ENCODE measurements around the gene DYNC1I1.
"Not testable (repeated sequence)": the region's sequence is repeated elsewhere in the genome, so short reads cannot be mapped to it uniquely, and the experiment has no call there.

Gene DYNC1I1

GRCh38 chr7:95910341-95910740 lies 138.0 kb downstream of the DYNC1I1 start:
- DNase-seq (ENCODE audit: low spot score) = no peak

- DNase-seq (ENCODE audit: low spot score) = no peak
Measured at GRCh38 chr7:95915731-95916130, 143.4 kb downstream of the DYNC1I1 start.

GRCh38 chr7:95916573-95917297 lies 144.4 kb downstream of the DYNC1I1 start:
- peak; percentile 63 for DNase-seq (ENCODE audit: low spot score)

GRCh38 chr7:95917634-95918033 lies 145.3 kb downstream of the DYNC1I1 start:
- DNase-seq (ENCODE audit: low spot score) = no peak

GRCh38 chr7:95919556-95919955 lies 147.2 kb downstream of the DYNC1I1 start:
- DNase-seq (ENCODE audit: low spot score) = no peak

DNA sequence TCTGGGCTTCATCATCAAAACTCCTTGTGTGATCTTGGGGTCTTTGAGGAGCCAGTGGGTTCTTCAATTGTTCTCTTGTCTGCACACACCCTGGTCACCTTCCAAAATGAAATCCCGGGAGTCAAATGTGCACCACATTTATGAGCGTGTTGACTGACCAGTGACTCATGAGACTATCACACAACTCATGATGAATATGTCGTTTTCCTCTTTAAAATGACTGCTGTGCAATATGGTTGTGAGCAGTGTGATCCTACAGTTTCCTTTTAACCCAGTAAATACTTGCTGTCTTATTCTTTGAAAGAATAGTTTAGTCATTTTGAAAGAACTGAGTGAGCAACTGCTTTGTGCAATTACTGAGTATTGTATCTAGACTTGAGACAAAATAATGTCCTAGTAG lies 149.2 kb downstream of the DYNC1I1 start:
- DNase-seq (ENCODE audit: low spot score) = no peak

DNA sequence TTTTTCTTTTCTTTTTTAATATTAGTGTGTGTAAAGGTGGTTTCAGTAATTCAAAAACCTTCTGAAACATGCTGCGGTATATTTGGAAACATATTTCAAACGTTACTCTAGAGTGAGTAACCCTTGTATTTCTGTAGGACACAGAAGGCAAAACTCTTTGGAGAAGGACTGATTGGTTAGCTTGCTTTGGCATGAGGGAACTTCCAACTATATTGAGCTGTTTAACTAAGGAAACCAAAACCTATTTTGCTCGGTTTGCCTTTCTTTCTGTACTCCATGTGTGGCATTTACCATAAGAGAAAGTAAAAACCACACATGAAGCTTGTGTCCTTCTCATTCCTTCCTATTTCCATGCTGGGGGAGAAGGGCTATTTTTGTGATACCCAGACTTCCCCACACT lies 149.8 kb downstream of the DYNC1I1 start:
- DNase-seq (ENCODE audit: low spot score) = no peak

- no peak for DNase-seq (ENCODE audit: low spot score)
Measured at GRCh38 chr7:95925236-95925635, 152.9 kb downstream of the DYNC1I1 start.

GRCh38 chr7:95925971-95926370 lies 153.6 kb downstream of the DYNC1I1 start:
- DNase-seq (ENCODE audit: low spot score) = no peak

- no peak for DNase-seq (ENCODE audit: low spot score)
Measured at GRCh38 chr7:95927756-95928155, 155.4 kb downstream of the DYNC1I1 start.

GRCh38 chr7:95929710-95930280 lies 157.4 kb downstream of the DYNC1I1 start:
- DNase-seq (ENCODE audit: low spot score) = no peak

GRCh38 chr7:95931460-95932232 lies 159.3 kb downstream of the DYNC1I1 start:
- no peak for DNase-seq (ENCODE audit: low spot score)

DNA sequence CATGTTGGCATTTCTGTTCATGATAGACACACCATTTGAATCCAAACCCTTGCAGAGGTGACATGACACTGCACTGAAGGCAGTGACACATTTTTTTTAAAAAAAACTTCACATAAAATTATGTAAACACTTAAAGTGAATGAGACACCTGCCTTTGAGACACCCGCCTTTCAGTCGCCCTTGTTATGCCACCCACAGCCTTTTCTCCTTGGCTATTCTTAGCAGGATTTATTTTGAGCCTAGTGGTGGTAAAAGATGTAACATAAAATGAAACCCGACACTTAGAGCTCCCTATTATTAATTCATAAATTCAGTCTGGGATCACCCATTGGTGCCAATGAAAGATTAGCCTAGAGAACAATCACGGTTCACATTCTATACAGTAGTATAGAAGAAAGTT lies 161.3 kb downstream of the DYNC1I1 start:
- no peak for DNase-seq (ENCODE audit: low spot score)

GRCh38 chr7:95944867-95945266 lies 172.5 kb downstream of the DYNC1I1 start:
- not testable (repeated sequence) for DNase-seq (ENCODE audit: low spot score)

GRCh38 chr7:95950698-95951097 lies 178.3 kb downstream of the DYNC1I1 start:
- DNase-seq (ENCODE audit: low spot score) = no peak

GRCh38 chr7:95951531-95951930 lies 179.2 kb downstream of the DYNC1I1 start:
- DNase-seq (ENCODE audit: low spot score) = no peak

DNA sequence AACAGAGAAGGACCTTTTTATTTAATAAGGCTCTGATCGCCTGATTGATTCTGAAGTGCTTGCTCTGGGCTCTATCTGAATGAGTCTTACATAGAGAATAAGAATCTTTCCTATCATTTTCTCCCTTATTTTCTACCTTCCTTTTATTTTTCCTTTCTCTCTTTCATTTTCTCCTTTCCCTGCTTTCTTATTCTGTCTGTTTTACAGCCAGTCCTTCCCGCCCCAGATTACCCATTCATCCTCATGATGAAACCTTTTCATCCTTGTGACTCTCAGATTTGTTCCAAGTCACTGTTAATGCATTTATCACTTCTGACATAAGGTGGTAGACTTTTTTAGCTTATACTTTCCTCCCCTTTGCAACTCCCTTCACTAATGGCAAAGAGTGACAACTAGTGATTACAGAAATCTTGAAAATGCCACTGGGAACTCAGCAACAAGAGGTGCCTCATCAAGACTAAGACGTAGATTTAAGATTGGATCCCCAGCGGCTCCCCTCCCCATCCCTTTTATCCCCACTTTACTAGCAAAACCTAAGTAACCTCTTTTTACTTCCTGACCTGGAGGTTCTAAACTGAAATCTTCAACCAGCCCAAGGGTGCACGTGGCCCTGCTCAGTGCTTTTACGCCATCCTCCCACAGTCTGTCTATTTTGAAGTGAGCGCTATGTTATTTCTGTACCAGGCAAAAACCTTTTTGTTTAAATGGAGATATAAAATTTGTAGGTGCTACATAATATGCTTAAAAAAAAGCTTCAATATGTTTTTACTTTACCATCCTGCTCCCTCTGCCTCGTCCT lies 179.8 kb downstream of the DYNC1I1 start:
- DNase-seq (ENCODE audit: low spot score) = no peak

- DNase-seq (ENCODE audit: low spot score) = no peak
Measured at GRCh38 chr7:95952851-95953250, 180.5 kb downstream of the DYNC1I1 start.

GRCh38 chr7:95955748-95956147 lies 183.4 kb downstream of the DYNC1I1 start:
- DNase-seq (ENCODE audit: low spot score) = no peak

DNA sequence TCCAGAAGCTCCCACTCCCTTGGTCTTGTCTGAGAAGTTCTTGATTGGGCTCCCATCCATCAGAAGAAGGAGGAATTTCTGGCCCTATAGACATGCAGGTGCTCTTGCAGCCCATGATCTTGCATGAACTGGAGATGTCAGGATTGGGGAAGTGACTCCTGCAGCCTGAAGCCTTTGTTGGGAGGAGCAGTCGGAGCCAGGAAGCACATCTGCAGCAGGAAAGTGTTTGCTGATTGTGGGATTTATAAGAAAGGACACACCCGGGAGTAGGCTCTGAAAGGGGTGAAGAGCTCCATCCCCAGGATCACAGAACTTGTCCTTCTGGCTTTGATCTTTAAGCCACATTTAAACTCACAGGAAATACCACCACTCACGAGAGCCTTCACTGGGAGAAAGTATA lies 185.2 kb downstream of the DYNC1I1 start:
- DNase-seq (ENCODE audit: low spot score) = no peak

DNA sequence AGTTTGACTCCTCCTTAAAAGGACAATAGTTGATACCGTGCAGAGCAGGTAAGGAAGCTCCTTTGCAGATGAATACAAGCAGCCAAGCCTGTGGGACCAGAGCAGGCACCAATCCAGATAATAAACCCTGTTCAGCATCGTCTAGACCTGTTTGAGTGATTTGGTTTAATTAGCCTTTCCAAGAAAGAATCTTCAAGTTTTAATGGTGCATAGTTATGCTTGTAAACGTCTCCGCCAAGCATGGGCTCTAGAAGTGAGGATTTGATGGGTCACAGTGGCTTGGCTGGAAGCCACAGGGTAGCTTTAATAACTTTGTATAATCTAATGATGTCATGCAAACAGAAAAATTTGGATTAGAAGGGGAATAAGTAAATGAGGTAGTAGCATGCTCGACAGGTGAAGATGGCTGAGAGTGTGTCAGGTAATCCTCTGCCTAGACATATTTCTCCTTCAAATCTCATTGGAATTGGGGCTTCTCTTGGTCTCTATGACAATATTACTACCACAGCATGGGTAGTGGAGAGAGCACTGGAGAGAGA lies 188.4 kb downstream of the DYNC1I1 start:
- no peak for DNase-seq (ENCODE audit: low spot score)

- DNase-seq (ENCODE audit: low spot score) = no peak
Measured at GRCh38 chr7:95963446-95963990, 191.2 kb downstream of the DYNC1I1 start.
